ENCODE data around the gene ASB4. TPM values are rescaled to one million over a fixed set of nuclear protein-coding genes. Genes with fewer than 3 reads are reported as not detected.

The ASB4 gene
- total RNA-seq, 2 experiments from 2014 or later: not detected

DNA sequence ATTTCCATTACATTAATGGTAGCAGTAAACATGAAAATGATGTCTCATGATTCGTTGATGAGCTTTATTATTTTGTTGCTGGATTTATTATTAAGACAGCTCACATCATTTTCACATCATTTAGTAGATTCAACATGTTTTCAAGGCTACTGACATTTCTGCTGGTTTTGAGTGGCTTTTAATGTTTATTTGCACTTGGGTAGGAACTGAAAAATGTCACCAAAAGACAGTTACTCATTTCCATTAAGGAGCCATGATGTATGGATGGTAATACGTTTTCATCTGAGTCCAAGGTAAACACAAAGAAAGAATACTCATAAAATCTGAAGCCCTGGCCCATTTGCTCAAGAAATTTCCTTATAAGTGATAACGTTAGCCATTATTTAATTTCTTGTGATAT is 95.7 kb downstream of the ASB4 start:
- H3K4me3 Mint-ChIP-seq: no peak overlapping the region
- POLR2A ChIA-PET: no interaction called here
- intact Hi-C loops (cut with micrococcal nuclease): no loop called here
- H3K27ac Mint-ChIP-seq: no peak overlapping the region
- no peak for DNase-seq
- H3K4me1 Mint-ChIP-seq (ENCODE audit: low read depth): no peaks in the 10 kb centered on the region
- H3K27me3 Mint-ChIP-seq: peaks cover 2% of the 10 kb centered on the region
- CTCF ChIA-PET: no interaction called here
- no peaks in the 10 kb centered on the region for H3K9me3 Mint-ChIP-seq
- no peaks in the 10 kb centered on the region for H3K36me3 Mint-ChIP-seq

DNA sequence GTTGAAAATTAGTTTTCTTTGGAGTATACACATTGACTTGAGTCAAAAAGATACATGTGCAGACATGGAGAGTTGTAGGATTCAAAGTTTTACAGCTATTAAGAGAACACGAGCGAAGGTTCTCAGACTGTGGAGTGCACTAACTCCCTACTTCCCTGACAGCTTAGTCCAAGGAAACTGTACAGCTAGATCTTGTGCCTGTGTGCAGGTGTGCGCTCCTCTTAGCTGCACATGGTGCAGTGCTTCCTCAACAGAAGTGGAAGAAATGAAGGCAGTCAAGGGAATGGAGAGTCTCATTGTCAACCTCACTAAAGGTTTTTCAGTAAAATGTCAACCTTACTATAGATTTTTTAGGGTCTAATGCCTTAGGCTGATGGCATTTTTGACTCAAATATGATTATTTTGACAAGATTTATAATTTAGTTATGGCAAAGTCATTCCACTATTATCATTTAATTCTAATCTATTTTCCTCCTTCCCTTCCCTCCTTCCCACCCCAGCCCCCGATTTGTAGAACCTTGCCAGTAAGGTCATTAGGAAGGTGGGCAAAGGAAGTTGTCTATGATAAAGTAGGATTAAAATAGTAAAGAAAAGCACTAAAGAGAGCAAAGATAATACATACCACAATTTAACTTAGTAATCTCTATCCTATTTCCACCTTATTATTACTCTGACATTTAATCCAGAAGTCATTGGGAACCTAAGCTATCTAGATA is 97.0 kb downstream of the ASB4 start:
- Mint-ChIP-seq H3K27ac (no peak overlapping the region), H3K4me1 (ENCODE audit: low read depth) (no peaks in the 10 kb centered on the region), H3K27me3 (peaks cover 2% of the 10 kb centered on the region), H3K9me3 (no peaks in the 10 kb centered on the region), H3K4me3 (no peak overlapping the region), H3K36me3 (no peaks in the 10 kb centered on the region)
- POLR2A ChIA-PET: no interaction called here
- no peak for DNase-seq
- CTCF ChIA-PET: interaction anchor here (0.6 kb wide), 1 partner anchor 383 kb away, joined by 3 read pairs; no protein-coding TSS in a partner anchor
- intact Hi-C loops (cut with micrococcal nuclease): no loop called here

DNA sequence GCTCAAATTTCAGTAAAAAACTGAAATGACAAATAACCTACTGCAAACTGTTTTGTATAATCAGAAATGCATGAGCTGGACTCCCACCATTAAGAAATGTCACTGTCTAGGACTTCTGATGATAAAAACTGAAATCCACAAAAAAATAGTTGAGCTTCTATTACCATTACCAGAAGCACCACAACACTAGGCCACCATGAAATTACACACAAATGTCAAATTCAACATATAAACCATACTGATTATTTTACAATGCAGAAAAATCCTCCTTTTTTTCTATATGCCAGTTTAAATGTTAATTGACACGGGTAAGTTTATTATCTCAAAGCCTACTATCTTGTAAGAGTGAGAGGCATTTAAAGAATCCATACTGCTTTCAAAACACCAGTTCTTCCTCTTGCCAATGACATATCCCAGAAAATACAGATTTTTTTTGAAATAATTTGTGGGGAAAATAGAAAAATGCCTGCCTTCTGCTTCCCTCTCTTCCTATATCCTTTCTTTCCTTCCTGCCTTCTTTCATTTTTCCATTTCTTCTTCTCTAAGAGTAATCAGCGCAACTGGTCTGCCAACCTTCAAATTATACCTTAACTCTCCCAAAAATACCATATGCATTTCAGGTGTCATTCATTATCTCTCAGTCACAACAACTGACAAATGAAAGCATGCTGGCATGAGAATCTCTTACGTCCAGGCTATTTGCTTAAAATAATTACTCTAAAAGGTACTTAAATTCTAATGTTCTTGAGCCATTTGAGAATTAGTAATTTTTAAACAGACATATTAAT is 98.3 kb downstream of the ASB4 start:
- CTCF ChIA-PET: no interaction called here
- Mint-ChIP-seq H3K9me3 (no peaks in the 10 kb centered on the region), H3K4me1 (ENCODE audit: low read depth) (no peaks in the 10 kb centered on the region), H3K27me3 (peaks cover 2% of the 10 kb centered on the region), H3K36me3 (no peaks in the 10 kb centered on the region), H3K4me3 (no peak overlapping the region), H3K27ac (no peak overlapping the region)
- intact Hi-C loops (cut with micrococcal nuclease): no loop called here
- POLR2A ChIA-PET: no interaction called here
- no peak for DNase-seq

DNA sequence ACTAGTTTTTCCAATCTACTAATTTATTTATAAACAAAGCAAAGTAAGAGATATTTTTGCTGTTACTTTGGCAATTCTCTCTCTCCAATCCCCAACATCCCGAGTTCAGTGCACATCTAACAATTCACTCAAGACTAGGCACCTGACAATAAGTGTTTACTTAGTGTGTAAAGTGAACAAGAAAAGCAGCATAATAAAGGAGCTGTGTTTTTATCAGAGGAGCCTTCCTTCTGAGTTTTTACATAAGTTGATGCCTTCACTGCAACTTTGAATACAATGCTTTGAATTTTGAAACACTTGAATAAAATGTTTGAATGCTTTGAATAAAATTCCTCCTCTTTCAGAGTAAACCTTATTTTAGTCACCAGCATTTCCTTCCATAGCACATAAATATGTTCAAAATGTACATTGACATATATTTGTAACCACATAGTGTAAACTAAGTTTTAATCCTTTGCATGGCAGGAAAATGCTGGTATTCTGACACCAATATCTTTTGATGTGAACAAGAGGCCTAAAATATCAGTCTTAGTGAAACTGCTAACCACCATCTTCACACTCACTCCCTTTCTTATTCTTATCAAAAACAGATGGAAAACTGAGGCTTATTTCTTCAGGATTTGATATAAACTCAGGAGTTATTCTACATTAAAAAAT is 99.2 kb downstream of the ASB4 start:
- Mint-ChIP-seq H3K4me3 (no peak overlapping the region), H3K27me3 (peaks cover 2% of the 10 kb centered on the region), H3K36me3 (no peaks in the 10 kb centered on the region), H3K4me1 (ENCODE audit: low read depth) (no peaks in the 10 kb centered on the region), H3K27ac (no peak overlapping the region), H3K9me3 (no peaks in the 10 kb centered on the region)
- intact Hi-C loops (cut with micrococcal nuclease): no loop called here
- ChIA-PET CTCF (interaction anchor here (0.6 kb wide), 1 partner anchor 265 kb away, joined by 3 read pairs; no protein-coding TSS in a partner anchor), POLR2A (no interaction called here)
- no peak for DNase-seq

DNA sequence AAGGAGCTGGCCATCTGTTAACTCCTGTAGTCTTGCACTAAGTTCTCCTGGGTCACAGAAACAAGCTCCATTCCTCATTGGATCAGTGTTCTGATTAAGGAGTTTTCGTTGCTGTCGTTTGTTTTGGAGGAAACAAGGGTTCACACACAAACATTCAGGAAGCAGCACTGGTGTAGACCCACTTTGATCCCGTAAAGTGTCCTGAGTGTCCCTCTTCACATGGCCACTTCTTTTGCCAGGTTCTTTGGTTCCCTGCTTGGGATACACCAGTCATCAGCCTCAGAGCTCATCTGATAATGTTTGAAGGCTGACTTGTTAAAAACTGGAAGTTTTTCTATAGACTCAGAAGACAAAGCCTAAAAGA is 99.7 kb downstream of the ASB4 start:
- Mint-ChIP-seq H3K27ac (no peak overlapping the region), H3K36me3 (no peaks in the 10 kb centered on the region), H3K4me1 (ENCODE audit: low read depth) (no peaks in the 10 kb centered on the region), H3K27me3 (peaks cover 2% of the 10 kb centered on the region), H3K4me3 (no peak overlapping the region), H3K9me3 (no peaks in the 10 kb centered on the region)
- POLR2A ChIA-PET: no interaction called here
- no peak for DNase-seq
- intact Hi-C loops (cut with micrococcal nuclease): no loop called here
- CTCF ChIA-PET: interaction anchor here (0.6 kb wide), 1 partner anchor 265 kb away, joined by 3 read pairs; no protein-coding TSS in a partner anchor

DNA sequence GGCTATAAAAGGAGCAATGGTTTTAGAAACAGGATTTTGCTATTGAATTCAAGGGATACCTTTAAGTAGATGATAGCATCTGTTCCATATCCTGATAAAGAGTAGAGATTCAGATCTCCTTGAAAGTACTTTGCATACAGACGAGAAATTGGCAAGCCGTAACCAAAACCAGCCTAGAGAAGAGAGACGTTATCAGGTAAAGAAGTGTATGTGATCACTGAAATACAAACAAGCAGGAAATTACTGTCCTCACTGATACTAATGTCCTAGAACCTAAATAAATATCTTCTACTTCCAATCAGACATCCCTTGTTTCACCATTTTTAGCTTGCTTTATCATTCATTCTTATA is 101.2 kb downstream of the ASB4 start:
- H3K27me3 Mint-ChIP-seq: peaks cover 2% of the 10 kb centered on the region
- ChIA-PET CTCF (interaction anchor here (1.2 kb wide), 1 partner anchor 76 kb away, joined by 3 read pairs; no protein-coding TSS in a partner anchor), POLR2A (no interaction called here)
- intact Hi-C loops (cut with micrococcal nuclease): no loop called here
- no peaks in the 10 kb centered on the region for H3K4me1 Mint-ChIP-seq (ENCODE audit: low read depth)
- H3K4me3 Mint-ChIP-seq: no peak overlapping the region
- no peaks in the 10 kb centered on the region for H3K36me3 Mint-ChIP-seq
- no peak for DNase-seq
- no peak overlapping the region for H3K27ac Mint-ChIP-seq
- H3K9me3 Mint-ChIP-seq: no peaks in the 10 kb centered on the region

DNA sequence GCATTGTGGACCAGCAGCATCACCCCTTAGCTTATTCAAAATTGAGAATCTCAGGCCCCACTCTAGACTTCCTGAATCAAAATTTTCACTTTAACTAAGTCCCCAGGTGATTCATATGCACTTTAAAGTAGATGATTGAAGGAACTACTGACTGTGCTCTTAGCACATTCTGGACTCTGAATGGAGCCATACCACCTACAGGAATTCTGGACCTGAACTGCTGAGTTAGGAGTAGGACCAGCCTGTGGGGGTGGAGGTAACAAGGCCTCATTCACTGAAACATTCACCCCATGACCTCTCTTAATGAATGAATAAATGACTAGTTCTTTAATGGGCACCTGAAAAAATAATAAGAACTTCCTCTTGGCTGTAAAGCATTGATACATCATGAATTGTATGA is 103.3 kb downstream of the ASB4 start:
- no peaks in the 10 kb centered on the region for H3K36me3 Mint-ChIP-seq
- H3K27me3 Mint-ChIP-seq: peaks cover 2% of the 10 kb centered on the region
- no peak overlapping the region for H3K27ac Mint-ChIP-seq
- DNase-seq: no peak
- POLR2A ChIA-PET: no interaction called here
- no peak overlapping the region for H3K4me3 Mint-ChIP-seq
- H3K9me3 Mint-ChIP-seq: no peaks in the 10 kb centered on the region
- CTCF ChIA-PET: no interaction called here
- intact Hi-C loops (cut with micrococcal nuclease): no loop called here
- H3K4me1 Mint-ChIP-seq (ENCODE audit: low read depth): no peaks in the 10 kb centered on the region

DNA sequence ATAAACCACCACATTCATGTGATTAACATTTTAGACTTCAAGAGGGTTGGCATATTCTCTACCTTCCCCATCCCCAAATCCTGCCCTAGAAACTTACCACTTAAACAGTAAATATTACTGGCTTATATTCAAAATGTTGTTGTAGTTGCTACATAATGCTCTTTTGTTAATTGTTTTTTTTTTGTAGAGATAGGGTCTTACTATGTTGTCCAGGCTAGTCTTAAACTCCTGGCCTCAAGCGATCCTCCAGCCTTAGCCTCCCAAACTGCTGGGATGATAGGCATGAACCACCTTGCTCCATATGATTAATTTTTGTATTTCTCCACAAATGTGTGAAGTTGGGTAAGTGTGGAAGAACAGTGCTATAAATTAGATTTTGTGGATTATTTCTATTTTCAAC is 104.0 kb downstream of the ASB4 start:
- Mint-ChIP-seq H3K9me3 (no peaks in the 10 kb centered on the region), H3K36me3 (no peaks in the 10 kb centered on the region), H3K27ac (no peak overlapping the region), H3K27me3 (no peaks in the 10 kb centered on the region), H3K4me1 (ENCODE audit: low read depth) (no peaks in the 10 kb centered on the region), H3K4me3 (no peak overlapping the region)
- CTCF ChIA-PET: no interaction called here
- POLR2A ChIA-PET: no interaction called here
- DNase-seq: no peak
- intact Hi-C loops (cut with micrococcal nuclease): no loop called here

Other genes with a start within 250 kb of the ASB4 start
- not detected for gene PON1, start 161.4 kb upstream of the ASB4 start, total RNA-seq
- not detected for gene PON3, start 89.6 kb upstream of the ASB4 start, total RNA-seq
- gene PON2, start 50.9 kb upstream of the ASB4 start, total RNA-seq: 1 to 10 TPM; 3.6 to 5.0 TPM
- gene PDK4, start 110.6 kb downstream of the ASB4 start, total RNA-seq: not detected